Measurements from ENCODE around the gene ZNF14.
"Not testable (repeated sequence)": the region's sequence is repeated elsewhere in the genome, so short reads cannot be mapped to it uniquely, and the experiment has no call there.

The ZNF14 gene

GRCh38 chr19:19732579-19733501, at the start of gene ZNF14:
Gene ZNF14, minus strand, starts transcription at chr19:19733112. Its CDS starts 154 bp downstream, at chr19:19732958.
- peak; percentile 83 for FAIRE-seq

GRCh38 chr19:19781791-19782190, 48.9 kb upstream of the ZNF14 start:
- not testable (repeated sequence) for FAIRE-seq

- no peak for FAIRE-seq
Measured at GRCh38 chr19:19778666-19779065, 45.8 kb upstream of the ZNF14 start.

- FAIRE-seq = no peak
Measured at GRCh38 chr19:19777692-19778091, 44.8 kb upstream of the ZNF14 start.

- peak; percentile 92 for FAIRE-seq
Measured at GRCh38 chr19:19776206-19777008, 43.5 kb upstream of the ZNF14 start.

- FAIRE-seq = no peak
Measured at GRCh38 chr19:19775891-19776205, 42.9 kb upstream of the ZNF14 start.

- no peak for FAIRE-seq
Measured at GRCh38 chr19:19774354-19775033, 41.6 kb upstream of the ZNF14 start.

GRCh38 chr19:19771963-19772362, 39.1 kb upstream of the ZNF14 start:
- FAIRE-seq = not testable (repeated sequence)

GRCh38 chr19:19769971-19770370, 37.1 kb upstream of the ZNF14 start:
- not testable (repeated sequence) for FAIRE-seq

- no peak for FAIRE-seq
Measured at GRCh38 chr19:19758164-19758563, 25.3 kb upstream of the ZNF14 start.

GRCh38 chr19:19752760-19753403, 20.0 kb upstream of the ZNF14 start:
- no peak for FAIRE-seq

- FAIRE-seq = no peak
Measured at GRCh38 chr19:19751846-19752245, 18.9 kb upstream of the ZNF14 start.

GRCh38 chr19:19750842-19751790, 18.2 kb upstream of the ZNF14 start:
- no peak for FAIRE-seq

GRCh38 chr19:19749908-19750841, 17.3 kb upstream of the ZNF14 start:
- no peak for FAIRE-seq

- FAIRE-seq = no peak
Measured at GRCh38 chr19:19749117-19749907, 16.4 kb upstream of the ZNF14 start.

GRCh38 chr19:19748249-19748938, 15.5 kb upstream of the ZNF14 start:
- FAIRE-seq = no peak

GRCh38 chr19:19747357-19748220, 14.7 kb upstream of the ZNF14 start:
- FAIRE-seq = no peak

Data from islet of Langerhans (tissue), 1 donor.